Lower lobe of right lung (tissue), 2 donors: ENCODE measurements around the gene CNTN4. TPM values are rescaled to one million over a fixed set of nuclear protein-coding genes. Genes with fewer than 3 reads are reported as not detected.

ENCODE experiments used
- ATAC-seq, 2 donors: fragments of 200-7000 bp; cut with Tn5 transposase; one replicate each; pipeline ENCODE4 v1.9.1; 2020 to 2022; ENCODE audit warnings: mild to moderate bottlenecking in 2 of 2, moderate library complexity in 2 of 2
- DNase-seq: peaks from one replicate; pipeline ENCODE4 v3.0.0-alpha.2; 2020
- H3K27ac ChIP-seq: fragments of 200-600 bp; one replicate; pipeline ENCODE4 v1.8.0; 2022
- H3K27me3 ChIP-seq: fragments of 200-600 bp; one replicate; pipeline ENCODE4 v1.8.0; 2022; ENCODE audit warnings: low read depth
- H3K36me3 ChIP-seq: fragments of 200-600 bp; one replicate; pipeline ENCODE4 v1.8.0; 2022; ENCODE audit warnings: mild to moderate bottlenecking
- H3K4me1 ChIP-seq: fragments of 200-600 bp; one replicate; pipeline ENCODE4 v1.8.0; 2022
- H3K4me3 ChIP-seq: fragments of 200-600 bp; one replicate; pipeline ENCODE4 v1.8.0; 2022; ENCODE audit warnings: mild to moderate bottlenecking
- H3K9me3 ChIP-seq: fragments of 200-600 bp; one replicate; pipeline ENCODE4 v1.8.0; 2022
- CTCF ChIP-seq: fragments of 200-600 bp; IDR thresholded peaks from one replicate; pipeline ENCODE4 v1.8.0; 2022; ENCODE audit warnings: antibody characterized with exemption, mild to moderate bottlenecking
- intact Hi-C: fragments of 100-400 bp; cut with DNase I; formaldehyde crosslinking; loops from one replicate; pipeline ENCODE4 v1.11.0; 2022
- total RNA-seq: library from RNA; stranded (reverse); fragmentation: NEBNext Ultra II Directional; extraction: Animal tissue kit (Norgen Biotek cat#: 25700); gene quantifications from one replicate; pipeline ENCODE4 v1.2.1, GENCODE V29; 2021
- donor health status: DM: no; HTN: yes; CAD: no; lungs with severe emphysema.

Gene CNTN4
- total RNA-seq, 1 donor from 2014 or later, result 10.4 TPM

- peak; percentile 40 for TF ChIP-seq CTCF
- Histone ChIP-seq H3K9me3 (no peaks in the 10 kb centered on the region), H3K27me3 (no peaks in the 10 kb centered on the region), H3K27ac (no peak overlapping the region), H3K4me1 (no peaks in the 10 kb centered on the region), H3K4me3 (no peak overlapping the region), H3K36me3 (no peaks in the 10 kb centered on the region)
- DNase-seq (no peak), ATAC-seq (no peak)
- intact Hi-C loops, result no loop called here
These were observed 615.3 kb downstream of the CNTN4 start for GRCh38 chr3:2713923-2714322.

GRCh38 chr3:2714834-2715233 lies 616.2 kb downstream of the CNTN4 start:
- H3K27ac ChIP-seq, result no peak overlapping the region
- DNase-seq, result no peak
- H3K4me1 ChIP-seq, result no peaks in the 10 kb centered on the region
- intact Hi-C loops, result no loop called here
- H3K27me3 ChIP-seq, result no peaks in the 10 kb centered on the region
- H3K9me3 ChIP-seq, result no peaks in the 10 kb centered on the region
- H3K36me3 ChIP-seq, result no peaks in the 10 kb centered on the region
- TF ChIP-seq CTCF, result no peak
- H3K4me3 ChIP-seq, result no peak overlapping the region
- ATAC-seq, result no peak

GRCh38 chr3:2727101-2727500 lies 628.4 kb downstream of the CNTN4 start:
- intact Hi-C loops, result no loop called here
- DNase-seq (no peak), ATAC-seq (no peak)
- no peaks in the 10 kb centered on the region for H3K27me3 ChIP-seq
- H3K36me3 ChIP-seq, result no peaks in the 10 kb centered on the region
- H3K4me3 ChIP-seq, result no peak overlapping the region
- no peak overlapping the region for H3K27ac ChIP-seq
- H3K9me3 ChIP-seq, result no peaks in the 10 kb centered on the region
- H3K4me1 ChIP-seq, result no peaks in the 10 kb centered on the region
- no peak for TF ChIP-seq CTCF

GRCh38 chr3:2727610-2728318 lies 629.1 kb downstream of the CNTN4 start:
- Histone ChIP-seq H3K36me3 (no peaks in the 10 kb centered on the region), H3K27me3 (no peaks in the 10 kb centered on the region), H3K4me1 (no peaks in the 10 kb centered on the region), H3K4me3 (no peak overlapping the region), H3K27ac (no peak overlapping the region), H3K9me3 (no peaks in the 10 kb centered on the region)
- intact Hi-C loops, result no loop called here
- ATAC-seq, result no peak
- no peak for DNase-seq
- no peak for TF ChIP-seq CTCF

GRCh38 chr3:2731843-2732242 lies 633.2 kb downstream of the CNTN4 start:
- DNase-seq, result no peak
- no peaks in the 10 kb centered on the region for H3K36me3 ChIP-seq
- intact Hi-C loops, result no loop called here
- no peak overlapping the region for H3K27ac ChIP-seq
- TF ChIP-seq CTCF, result no peak
- H3K27me3 ChIP-seq, result no peaks in the 10 kb centered on the region
- H3K4me1 ChIP-seq, result no peaks in the 10 kb centered on the region
- no peaks in the 10 kb centered on the region for H3K9me3 ChIP-seq
- ATAC-seq, result no peak
- H3K4me3 ChIP-seq, result no peak overlapping the region
